ENCODE results near the gene PRSS38. TPM values are rescaled to one million over a fixed set of nuclear protein-coding genes. Genes with fewer than 3 reads are reported as not detected.
A peak's percentile ranks its signal among the peaks of the same experiment; 100 is the strongest.

PRSS38 gene
- total RNA-seq, 2 donors from 2014 or later = 3.0 TPM; not detected in 1

DNA sequence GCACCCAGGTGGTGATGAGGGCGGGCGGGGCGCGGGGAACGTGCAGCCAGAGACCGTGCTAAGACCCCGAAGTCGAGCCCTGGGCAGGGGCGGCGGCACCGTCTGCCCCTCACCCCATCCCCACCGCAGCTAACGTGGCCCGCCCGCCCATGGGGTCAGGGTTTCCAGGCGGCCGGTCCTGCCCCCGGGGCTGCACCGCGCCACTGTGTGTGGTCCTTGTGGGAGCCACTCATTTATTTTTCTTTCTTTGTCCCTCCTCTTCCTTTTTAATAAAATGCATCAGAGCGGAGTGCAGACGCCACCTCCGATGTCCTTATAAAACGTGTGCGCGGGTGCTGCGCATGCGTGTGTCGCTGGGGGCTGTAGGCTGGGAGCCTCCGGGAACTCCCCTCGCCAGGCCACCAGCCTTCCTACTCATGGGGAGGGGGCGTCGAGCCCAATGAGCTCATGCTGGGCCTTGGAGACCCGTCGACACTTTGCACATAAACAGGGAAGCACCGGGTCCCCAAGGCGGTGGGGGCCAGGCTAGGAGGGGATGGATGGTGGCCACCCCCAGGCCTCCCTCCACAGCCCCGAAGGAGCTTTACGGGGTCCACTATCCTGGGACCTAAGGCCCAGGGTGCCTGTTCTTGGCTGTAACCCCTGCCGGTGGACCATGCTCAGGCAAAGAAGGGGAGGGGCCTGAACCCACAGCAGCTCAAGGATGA lies 72.4 kb downstream of the PRSS38 start:
- Histone ChIP-seq H3K27me3 (replicated peaks; ENCODE audit: insufficient read depth) (no peaks in the 10 kb centered on the region), H3K27ac (peak overlapping the region; percentile 78 to 85), H3K9me3 (no peaks in the 10 kb centered on the region), H3K4me1 (replicated peaks) (peaks cover 8% of the 10 kb centered on the region), H3K4me3 (peak overlapping the region; percentile 31 to 47), H3K36me3 (no peaks in the 10 kb centered on the region)
- DNase-seq (ENCODE audit: low spot score) = peak; percentile 29
- 14% methylated on average over 36 of the region's 40 CpGs for WGBS
- intact Hi-C loops (cut with DNase I) = loop anchor here (5.0 to 10.0 kb wide), 3 partner anchors 54 to 123 kb away; no protein-coding TSS in a partner anchor
- TF ChIP-seq POLR2A (IDR thresholded peaks at IDR 0.05) = peak; percentile 44
- TF ChIP-seq POLR2AphosphoS5 (IDR thresholded peaks at IDR 0.05) = peak; percentile 75
- TF ChIP-seq, protein P1, sequence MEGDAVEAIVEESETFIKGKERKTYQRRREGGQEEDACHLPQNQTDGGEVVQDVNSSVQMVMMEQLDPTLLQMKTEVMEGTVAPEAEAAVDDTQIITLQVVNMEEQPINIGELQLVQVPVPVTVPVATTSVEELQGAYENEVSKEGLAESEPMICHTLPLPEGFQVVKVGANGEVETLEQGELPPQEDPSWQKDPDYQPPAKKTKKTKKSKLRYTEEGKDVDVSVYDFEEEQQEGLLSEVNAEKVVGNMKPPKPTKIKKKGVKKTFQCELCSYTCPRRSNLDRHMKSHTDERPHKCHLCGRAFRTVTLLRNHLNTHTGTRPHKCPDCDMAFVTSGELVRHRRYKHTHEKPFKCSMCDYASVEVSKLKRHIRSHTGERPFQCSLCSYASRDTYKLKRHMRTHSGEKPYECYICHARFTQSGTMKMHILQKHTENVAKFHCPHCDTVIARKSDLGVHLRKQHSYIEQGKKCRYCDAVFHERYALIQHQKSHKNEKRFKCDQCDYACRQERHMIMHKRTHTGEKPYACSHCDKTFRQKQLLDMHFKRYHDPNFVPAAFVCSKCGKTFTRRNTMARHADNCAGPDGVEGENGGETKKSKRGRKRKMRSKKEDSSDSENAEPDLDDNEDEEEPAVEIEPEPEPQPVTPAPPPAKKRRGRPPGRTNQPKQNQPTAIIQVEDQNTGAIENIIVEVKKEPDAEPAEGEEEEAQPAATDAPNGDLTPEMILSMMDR (IDR thresholded peaks at IDR 0.05) = no peak

DNA sequence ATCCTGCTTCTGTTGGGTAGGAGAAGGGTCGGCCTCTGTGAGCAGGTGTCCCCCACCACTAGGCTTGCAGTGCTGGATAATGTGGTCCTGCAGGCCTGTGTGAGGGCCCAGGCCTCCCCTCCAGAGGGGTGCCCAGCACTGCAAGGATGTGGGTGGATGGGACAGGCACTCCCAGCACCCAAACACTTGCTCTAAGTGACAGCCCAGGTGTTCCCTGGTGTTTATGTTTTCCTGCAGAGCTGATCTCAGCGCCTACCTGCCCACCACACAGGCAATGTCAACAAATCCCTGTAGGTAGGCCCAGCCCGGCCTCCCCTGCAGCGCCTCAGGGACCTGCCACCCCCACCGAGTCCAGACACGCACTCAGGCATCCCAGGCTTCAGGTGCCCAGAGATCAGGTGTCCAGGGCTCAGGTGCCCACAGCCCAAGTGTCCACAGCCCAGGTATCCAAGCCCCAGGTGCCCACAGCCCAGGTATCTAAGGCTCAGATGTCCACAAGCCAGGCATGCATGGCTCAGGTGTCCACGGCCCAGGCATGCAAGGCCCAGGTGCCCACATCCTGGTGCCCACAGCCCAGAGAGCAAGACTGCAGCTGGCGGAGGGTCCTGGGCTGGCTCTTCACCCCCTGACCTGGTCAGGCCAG lies 73.0 kb downstream of the PRSS38 start:
- H3K27ac ChIP-seq = peak overlapping the region; percentile 78 to 85
- H3K4me1 ChIP-seq (replicated peaks) = peaks cover 8% of the 10 kb centered on the region
- DNase-seq (ENCODE audit: low spot score) = no peak
- intact Hi-C loops (cut with DNase I) = loop anchor here (5.0 to 10.0 kb wide), 3 partner anchors 54 to 124 kb away; no protein-coding TSS in a partner anchor
- H3K4me3 ChIP-seq = no peak overlapping the region
- H3K9me3 ChIP-seq = no peaks in the 10 kb centered on the region
- TF ChIP-seq POLR2A (IDR thresholded peaks at IDR 0.05) (no peak), POLR2AphosphoS5 (IDR thresholded peaks at IDR 0.05) (no peak)
- TF ChIP-seq, protein P1 (IDR thresholded peaks at IDR 0.05) = no peak
- no peaks in the 10 kb centered on the region for H3K36me3 ChIP-seq
- WGBS = 88% methylated on average over 8 of the region's 8 CpGs
- no peaks in the 10 kb centered on the region for H3K27me3 ChIP-seq (replicated peaks; ENCODE audit: insufficient read depth)

DNA sequence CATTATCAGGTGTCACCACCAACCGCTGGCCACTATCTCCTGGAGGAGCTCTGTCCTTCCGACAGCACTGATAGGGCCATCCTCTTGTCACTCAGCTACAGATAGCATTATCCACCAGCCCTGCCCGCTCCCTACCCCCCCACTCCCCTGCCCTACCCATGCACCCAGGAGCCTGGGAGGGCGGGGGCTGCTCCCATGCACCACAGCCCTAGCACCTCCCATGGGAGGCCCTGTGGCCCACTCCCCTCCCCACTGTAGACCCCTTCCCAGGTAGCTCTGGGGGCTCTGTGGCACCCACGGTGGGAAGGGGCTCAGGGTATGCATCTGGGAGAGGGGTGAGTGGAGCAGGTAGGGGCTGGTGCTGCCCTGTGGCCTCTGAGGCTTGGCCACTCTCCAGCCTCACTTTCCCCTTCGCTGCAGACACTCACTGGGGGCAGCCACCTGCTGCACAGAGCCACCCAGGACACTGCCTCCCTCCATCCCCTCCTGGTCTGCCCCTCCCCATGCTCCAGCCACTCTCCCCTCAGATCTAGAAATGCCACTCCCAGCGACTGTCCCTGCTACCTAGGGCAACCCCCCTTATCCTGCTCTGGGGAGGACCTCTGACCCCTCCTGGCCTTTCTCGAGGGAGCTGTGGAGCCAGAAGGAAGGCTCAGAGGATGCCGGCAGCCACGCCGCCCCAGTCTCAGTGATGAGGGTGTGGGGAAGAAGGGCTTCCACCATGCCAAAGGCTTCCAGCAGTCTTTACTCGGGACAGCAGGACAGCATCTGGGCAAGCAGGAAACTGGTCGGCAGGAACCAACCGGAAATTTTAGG lies 73.8 kb downstream of the PRSS38 start:
- H3K4me1 ChIP-seq (replicated peaks) = peaks cover 8% of the 10 kb centered on the region
- no peaks in the 10 kb centered on the region for H3K36me3 ChIP-seq
- DNase-seq (ENCODE audit: low spot score) = no peak
- no peaks in the 10 kb centered on the region for H3K9me3 ChIP-seq
- no peak overlapping the region for H3K4me3 ChIP-seq
- WGBS = 73% methylated on average over 14 of the region's 14 CpGs
- TF ChIP-seq POLR2AphosphoS5 (IDR thresholded peaks at IDR 0.05) = no peak
- TF ChIP-seq, protein P1 (IDR thresholded peaks at IDR 0.05) = no peak
- no peak for TF ChIP-seq POLR2A (IDR thresholded peaks at IDR 0.05)
- intact Hi-C loops (cut with DNase I) = loop anchor here (5.0 to 10.0 kb wide), 3 partner anchors 53 to 124 kb away; no protein-coding TSS in a partner anchor
- H3K27me3 ChIP-seq (replicated peaks; ENCODE audit: insufficient read depth) = no peaks in the 10 kb centered on the region
- no peak overlapping the region for H3K27ac ChIP-seq

DNA sequence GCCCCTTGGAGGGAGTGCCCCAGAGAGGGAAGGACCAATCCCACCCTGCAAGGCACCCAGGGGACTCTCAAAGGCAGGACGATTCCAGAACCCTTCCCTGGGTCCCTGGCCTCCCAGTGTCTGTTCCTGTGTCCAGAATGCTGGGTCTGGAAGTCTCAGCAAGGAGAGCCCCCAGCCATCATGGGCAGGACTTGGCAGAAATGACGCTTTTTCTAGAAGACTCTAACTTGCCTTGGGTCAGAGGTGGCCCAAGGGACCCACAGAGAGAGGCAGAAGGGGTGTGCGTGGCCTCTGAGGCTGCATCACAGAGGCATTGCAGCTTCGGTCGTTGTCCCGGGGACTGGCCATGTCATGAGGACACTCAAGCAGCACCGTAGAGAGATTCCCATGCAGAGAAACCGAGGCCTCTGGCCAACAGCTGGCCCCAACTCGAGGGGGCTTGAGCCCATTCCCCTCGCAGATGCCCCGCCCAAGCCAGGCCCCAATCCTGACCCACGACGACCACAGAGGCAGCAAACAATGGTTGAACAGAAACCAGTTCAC lies 74.5 kb downstream of the PRSS38 start:
- no peaks in the 10 kb centered on the region for H3K36me3 ChIP-seq
- no peak for TF ChIP-seq POLR2AphosphoS5 (IDR thresholded peaks at IDR 0.05)
- TF ChIP-seq, protein P1 (IDR thresholded peaks at IDR 0.05) = no peak
- TF ChIP-seq POLR2A (IDR thresholded peaks at IDR 0.05) = no peak
- no peak overlapping the region for H3K27ac ChIP-seq
- peaks cover 8% of the 10 kb centered on the region for H3K4me1 ChIP-seq (replicated peaks)
- intact Hi-C loops (cut with DNase I) = loop anchor here (5.0 to 10.0 kb wide), 3 partner anchors 52 to 125 kb away; no protein-coding TSS in a partner anchor
- WGBS = 82% methylated on average over 13 of the region's 13 CpGs
- H3K4me3 ChIP-seq = no peak overlapping the region
- no peaks in the 10 kb centered on the region for H3K9me3 ChIP-seq
- peak; percentile 2 for DNase-seq (ENCODE audit: low spot score)
- no peaks in the 10 kb centered on the region for H3K27me3 ChIP-seq (replicated peaks; ENCODE audit: insufficient read depth)

Measured in prostate gland (tissue), 2 donors.